ENCODE data around the gene APOC1.
"Not testable (repeated sequence)": the region's sequence is repeated elsewhere in the genome, so short reads cannot be mapped to it uniquely, and the experiment has no call there.

The APOC1 gene

GRCh38 chr19:44914433-44915206 is at the start of gene APOC1:
Gene APOC1 (plus strand): TSS chr19:44914608. CDS start chr19:44914892, 284 bp downstream.
- not testable (repeated sequence) for H3K27me3 ChIP-seq (ENCODE audit: insufficient read depth, low read length, poor library complexity, severe bottlenecking); H3K36me3 ChIP-seq (ENCODE audit: insufficient read depth, low read length); H3K4me1 ChIP-seq (ENCODE audit: insufficient read depth, low read length, poor library complexity, severe bottlenecking); H3K9me3 ChIP-seq (ENCODE audit: insufficient read depth, low read depth, low read length); H3K9me2 ChIP-seq (replicated peaks; ENCODE audit: low read depth, low read length); H3K9ac ChIP-seq (ENCODE audit: low read depth, low read length, poor library complexity, severe bottlenecking); H3K79me2 ChIP-seq (ENCODE audit: insufficient read depth, low read length); H3F3A ChIP-seq (ENCODE audit: low read depth); H4K20me1 ChIP-seq (ENCODE audit: insufficient read depth, low read length, poor library complexity, severe bottlenecking)
- Histone ChIP-seq H3K4me3 (ENCODE audit: low read length, poor library complexity, severe bottlenecking) (peak within 1 kb of the TSS; percentile 67), H3K4me2 (ENCODE audit: low read depth, low read length, poor library complexity, severe bottlenecking) (peak within 1 kb of the TSS; percentile 73), H2AFZ (ENCODE audit: low read length) (peak within 1 kb of the TSS; percentile 96)

DNA sequence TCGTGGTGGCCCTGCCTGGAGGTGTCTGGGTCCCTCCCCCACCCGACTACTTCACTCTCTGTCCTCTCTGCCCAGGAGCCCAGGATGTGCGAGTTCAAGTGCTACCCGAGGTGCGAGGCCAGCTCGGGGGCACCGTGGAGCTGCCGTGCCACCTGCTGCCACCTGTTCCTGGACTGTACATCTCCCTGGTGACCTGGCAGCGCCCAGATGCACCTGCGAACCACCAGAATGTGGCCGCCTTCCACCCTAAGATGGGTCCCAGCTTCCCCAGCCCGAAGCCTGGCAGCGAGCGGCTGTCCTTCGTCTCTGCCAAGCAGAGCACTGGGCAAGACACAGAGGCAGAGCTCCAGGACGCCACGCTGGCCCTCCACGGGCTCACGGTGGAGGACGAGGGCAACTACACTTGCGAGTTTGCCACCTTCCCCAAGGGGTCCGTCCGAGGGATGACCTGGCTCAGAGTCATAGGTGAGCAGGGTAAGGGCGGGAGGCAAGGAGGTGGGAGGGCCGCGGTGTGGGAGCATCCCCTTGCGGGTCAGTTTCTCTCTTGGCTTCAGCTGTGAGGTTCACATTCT is 49.1 kb upstream of the APOC1 start:
- Histone ChIP-seq H3K4me1 (ENCODE audit: insufficient read depth, low read length, poor library complexity, severe bottlenecking) (no peaks in the 10 kb centered on the region), H3K4me2 (ENCODE audit: low read depth, low read length, poor library complexity, severe bottlenecking) (no peak overlapping the region), H3K9me3 (ENCODE audit: insufficient read depth, low read depth, low read length) (no peaks in the 10 kb centered on the region), H3K27me3 (ENCODE audit: insufficient read depth, low read length, poor library complexity, severe bottlenecking) (no peaks in the 10 kb centered on the region), H3K9me2 (replicated peaks; ENCODE audit: low read depth, low read length) (no peaks in the 10 kb centered on the region), H4K20me1 (ENCODE audit: insufficient read depth, low read length, poor library complexity, severe bottlenecking) (no peaks in the 10 kb centered on the region), H3K79me2 (ENCODE audit: insufficient read depth, low read length) (no peaks in the 10 kb centered on the region), H3F3A (ENCODE audit: low read depth) (no peaks in the 10 kb centered on the region), H2AFZ (ENCODE audit: low read length) (no peak overlapping the region), H3K36me3 (ENCODE audit: insufficient read depth, low read length) (no peaks in the 10 kb centered on the region), H3K4me3 (ENCODE audit: low read length, poor library complexity, severe bottlenecking) (no peak overlapping the region), H3K9ac (ENCODE audit: low read depth, low read length, poor library complexity, severe bottlenecking) (no peak overlapping the region)
- TF ChIP-seq, protein P1, sequence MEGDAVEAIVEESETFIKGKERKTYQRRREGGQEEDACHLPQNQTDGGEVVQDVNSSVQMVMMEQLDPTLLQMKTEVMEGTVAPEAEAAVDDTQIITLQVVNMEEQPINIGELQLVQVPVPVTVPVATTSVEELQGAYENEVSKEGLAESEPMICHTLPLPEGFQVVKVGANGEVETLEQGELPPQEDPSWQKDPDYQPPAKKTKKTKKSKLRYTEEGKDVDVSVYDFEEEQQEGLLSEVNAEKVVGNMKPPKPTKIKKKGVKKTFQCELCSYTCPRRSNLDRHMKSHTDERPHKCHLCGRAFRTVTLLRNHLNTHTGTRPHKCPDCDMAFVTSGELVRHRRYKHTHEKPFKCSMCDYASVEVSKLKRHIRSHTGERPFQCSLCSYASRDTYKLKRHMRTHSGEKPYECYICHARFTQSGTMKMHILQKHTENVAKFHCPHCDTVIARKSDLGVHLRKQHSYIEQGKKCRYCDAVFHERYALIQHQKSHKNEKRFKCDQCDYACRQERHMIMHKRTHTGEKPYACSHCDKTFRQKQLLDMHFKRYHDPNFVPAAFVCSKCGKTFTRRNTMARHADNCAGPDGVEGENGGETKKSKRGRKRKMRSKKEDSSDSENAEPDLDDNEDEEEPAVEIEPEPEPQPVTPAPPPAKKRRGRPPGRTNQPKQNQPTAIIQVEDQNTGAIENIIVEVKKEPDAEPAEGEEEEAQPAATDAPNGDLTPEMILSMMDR (conservative IDR thresholded peaks at IDR 0.05; ENCODE audit: low read length), result no peak
- TF ChIP-seq EZH2phosphoT487 (IDR thresholded peaks at IDR 0.05; ENCODE audit: borderline replicate concordance), result no peak

DNA sequence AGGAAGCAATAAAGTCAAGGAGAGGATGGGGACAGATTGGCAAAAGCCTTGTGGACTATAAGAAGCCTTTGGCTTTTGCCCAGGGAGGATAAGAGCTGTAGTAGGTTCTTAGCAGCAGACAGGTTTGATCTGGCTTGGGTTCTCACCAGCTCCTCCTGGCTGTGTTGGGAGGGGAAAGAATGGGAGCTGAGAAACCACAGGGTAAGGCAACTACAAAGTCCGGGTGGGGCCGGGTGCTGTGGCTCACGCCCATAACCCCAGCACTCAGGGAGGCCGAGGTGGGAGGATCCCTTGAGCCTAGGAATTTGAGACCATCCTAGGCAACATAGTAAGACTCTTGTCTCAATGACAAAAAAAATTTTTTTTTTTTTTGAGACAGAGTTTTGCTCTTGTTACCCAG is 47.7 kb upstream of the APOC1 start:
- TF ChIP-seq, protein P1 (conservative IDR thresholded peaks at IDR 0.05; ENCODE audit: low read length), result no peak
- TF ChIP-seq EZH2phosphoT487 (IDR thresholded peaks at IDR 0.05; ENCODE audit: borderline replicate concordance), result no peak
- H3K79me2 ChIP-seq (ENCODE audit: insufficient read depth, low read length), result no peaks in the 10 kb centered on the region
- H3K27me3 ChIP-seq (ENCODE audit: insufficient read depth, low read length, poor library complexity, severe bottlenecking), result no peaks in the 10 kb centered on the region
- H3K4me3 ChIP-seq (ENCODE audit: low read length, poor library complexity, severe bottlenecking), result no peak overlapping the region
- H3K9me3 ChIP-seq (ENCODE audit: insufficient read depth, low read depth, low read length), result no peaks in the 10 kb centered on the region
- H3K36me3 ChIP-seq (ENCODE audit: insufficient read depth, low read length), result no peaks in the 10 kb centered on the region
- no peaks in the 10 kb centered on the region for H3K9me2 ChIP-seq (replicated peaks; ENCODE audit: low read depth, low read length)
- no peak overlapping the region for H3K9ac ChIP-seq (ENCODE audit: low read depth, low read length, poor library complexity, severe bottlenecking)
- no peaks in the 10 kb centered on the region for H3F3A ChIP-seq (ENCODE audit: low read depth)
- H3K4me1 ChIP-seq (ENCODE audit: insufficient read depth, low read length, poor library complexity, severe bottlenecking), result no peaks in the 10 kb centered on the region
- no peaks in the 10 kb centered on the region for H4K20me1 ChIP-seq (ENCODE audit: insufficient read depth, low read length, poor library complexity, severe bottlenecking)
- no peak overlapping the region for H2AFZ ChIP-seq (ENCODE audit: low read length)
- no peak overlapping the region for H3K4me2 ChIP-seq (ENCODE audit: low read depth, low read length, poor library complexity, severe bottlenecking)

Data from Loucy (cell line).